Esophagus (tissue), 2 donors: ENCODE data around the gene TAS1R3. TPM values are rescaled to one million over a fixed set of nuclear protein-coding genes. Genes with fewer than 3 reads are reported as not detected.
A peak's percentile ranks its signal among the peaks of the same experiment; 100 is the strongest.

Experiments used
- H3K27ac ChIP-seq, 2 donors: one replicate each; pipeline ENCODE4 v1.5.1; 2013; ENCODE audit warnings: low read depth in 2 of 2, mild to moderate bottlenecking in 2 of 2, inconsistent platforms in 1 of 2, low read length in 1 of 2, moderate library complexity in 1 of 2
- H3K27me3 ChIP-seq, 2 donors: one replicate each; pipeline ENCODE4 v1.6.1; 2013; ENCODE audit warnings: low read length in 2 of 2, control low read depth in 1 of 2, mild to moderate bottlenecking in 1 of 2; ENCODE audit not compliant: insufficient read depth in 2 of 2, control insufficient read depth in 1 of 2
- H3K36me3 ChIP-seq, 2 donors: one replicate each; pipeline ENCODE4 v1.6.1; 2013; ENCODE audit warnings: low read length in 1 of 2; ENCODE audit not compliant: control insufficient read depth in 2 of 2, insufficient read depth in 2 of 2
- H3K4me1 ChIP-seq, 2 donors: one replicate each; pipeline ENCODE4 v1.6.1; 2013; ENCODE audit warnings: low read length in 1 of 2; ENCODE audit not compliant: control insufficient read depth in 2 of 2, insufficient read depth in 2 of 2
- H3K4me3 ChIP-seq, 2 donors: one replicate each; pipeline ENCODE4 v1.5.1; 2013; ENCODE audit warnings: low read length in 2 of 2, mild to moderate bottlenecking in 2 of 2, low read depth in 1 of 2, moderate library complexity in 1 of 2
- H3K9me3 ChIP-seq, 2 donors: one replicate each; pipeline ENCODE4 v1.6.1; 2013; ENCODE audit warnings: mild to moderate bottlenecking in 2 of 2, low read depth in 1 of 2, low read length in 1 of 2, moderate library complexity in 1 of 2; ENCODE audit not compliant: control insufficient read depth in 2 of 2, insufficient read depth in 1 of 2
- WGBS, 2 donors: extraction: QIAGEN DNeasy Blood & Tissue Kit; methylation state at CpG; one replicate each; pipeline ENCODE4 v1.1.7; 2013; 5-methylcytosine and 5-hydroxymethylcytosine counted together
- polyA plus RNA-seq, 2 donors: library from polyadenylated mRNA; stranded (reverse); fragments of 200-250 nt; gene quantifications; one replicate each; pipeline ENCODE4 v1.2.3, GENCODE V29; 2013
- donor health status: healthy with polysubstance abuse.
- donor health status: Bipolar disorder and iron deficiency.

Gene TAS1R3
- 1 to 10 TPM in 1 of 2 donors, under 1 TPM in 1; 0.28 to 1.9 TPM for polyA plus RNA-seq

DNA sequence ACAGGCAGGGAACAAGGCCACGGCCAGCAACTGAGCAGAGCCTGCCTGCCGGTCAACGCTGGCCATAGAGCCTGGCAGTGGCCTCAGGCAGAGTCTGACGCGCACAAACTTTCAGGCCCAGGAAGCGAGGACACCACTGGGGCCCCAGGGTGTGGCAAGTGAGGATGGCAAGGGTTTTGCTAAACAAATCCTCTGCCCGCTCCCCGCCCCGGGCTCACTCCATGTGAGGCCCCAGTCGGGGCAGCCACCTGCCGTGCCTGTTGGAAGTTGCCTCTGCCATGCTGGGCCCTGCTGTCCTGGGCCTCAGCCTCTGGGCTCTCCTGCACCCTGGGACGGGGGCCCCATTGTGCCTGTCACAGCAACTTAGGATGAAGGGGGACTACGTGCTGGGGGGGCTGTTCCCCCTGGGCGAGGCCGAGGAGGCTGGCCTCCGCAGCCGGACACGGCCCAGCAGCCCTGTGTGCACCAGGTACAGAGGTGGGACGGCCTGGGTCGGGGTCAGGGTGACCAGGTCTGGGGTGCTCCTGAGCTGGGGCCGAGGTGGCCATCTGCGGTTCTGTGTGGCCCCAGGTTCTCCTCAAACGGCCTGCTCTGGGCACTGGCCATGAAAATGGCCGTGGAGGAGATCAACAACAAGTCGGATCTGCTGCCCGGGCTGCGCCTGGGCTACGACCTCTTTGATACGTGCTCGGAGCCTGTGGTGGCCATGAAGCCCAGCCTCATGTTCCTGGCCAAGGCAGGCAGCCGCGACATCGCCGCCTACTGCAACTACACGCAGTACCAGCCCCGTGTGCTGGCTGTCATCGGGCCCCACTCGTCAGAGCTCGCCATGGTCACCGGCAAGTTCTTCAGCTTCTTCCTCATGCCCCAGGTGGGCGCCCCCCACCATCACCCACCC lies at the start of gene TAS1R3:
Gene TAS1R3, plus strand, starts transcription at position 213 of the 898 bp plus-strand sequence. Its CDS starts 66 bp downstream, at position 279.
- Histone ChIP-seq H3K4me1 (peaks cover 0 to 57% of the 10 kb centered on the region in 2 donors), H3K27me3 (no peaks in the 10 kb centered on the region), H3K27ac (no peak within 1 kb of the TSS), H3K4me3 (peak within 1 kb of the TSS in 1 of 2 donors; percentile 9), H3K36me3 (peaks cover 3 to 51% of the 10 kb centered on the region in 2 donors), H3K9me3 (peaks cover 0 to 5% of the 10 kb centered on the region in 2 donors)
- 49 to 52% methylated on average over 40 to 41 of the region's 41 CpGs for WGBS, 2 donors

- Histone ChIP-seq H3K36me3 (no peaks in the 10 kb centered on the region), H3K27me3 (no peaks in the 10 kb centered on the region), H3K4me1 (peaks cover 0 to 23% of the 10 kb centered on the region in 2 donors), H3K9me3 (no peaks in the 10 kb centered on the region), H3K4me3 (no peak overlapping the region), H3K27ac (peak overlapping the region; percentile 81 to 89)
- 37% methylated on average over 26 of the region's 26 CpGs for WGBS, 2 donors
Observed at GRCh38 chr1:1281533-1282321, 49.4 kb upstream of the TAS1R3 start.

DNA sequence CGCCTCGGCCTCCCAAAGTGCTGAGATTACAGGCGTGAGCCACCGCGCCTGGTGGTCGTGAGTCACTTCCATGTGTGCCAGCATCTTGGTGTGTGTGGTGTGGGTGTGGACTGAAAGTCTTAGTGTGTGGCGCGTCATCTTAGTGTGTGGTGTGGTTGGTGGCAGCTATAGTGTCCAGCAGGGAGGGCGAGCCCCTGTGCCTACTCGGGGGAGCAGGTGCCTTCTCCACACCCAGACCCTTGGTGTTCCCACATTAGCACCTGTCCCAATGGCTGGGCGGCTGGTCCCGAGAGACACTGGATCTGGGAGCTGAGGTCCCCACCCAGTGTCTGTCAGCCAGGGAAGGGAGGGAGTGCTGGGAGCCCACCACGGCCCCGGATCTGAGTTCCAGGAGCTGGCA lies 48.1 kb upstream of the TAS1R3 start:
- Histone ChIP-seq H3K4me1 (peaks cover 0 to 23% of the 10 kb centered on the region in 2 donors), H3K4me3 (no peak overlapping the region), H3K9me3 (no peaks in the 10 kb centered on the region), H3K27me3 (peaks cover 0 to 2% of the 10 kb centered on the region in 2 donors), H3K27ac (no peak overlapping the region), H3K36me3 (no peaks in the 10 kb centered on the region)
- WGBS, 2 donors, result 67 to 75% methylated on average over 14 of the region's 14 CpGs

GRCh38 chr1:1283821-1284220 lies 47.3 kb upstream of the TAS1R3 start:
- Histone ChIP-seq H3K27ac (no peak overlapping the region), H3K36me3 (no peaks in the 10 kb centered on the region), H3K27me3 (peaks cover 0 to 2% of the 10 kb centered on the region in 2 donors), H3K4me3 (no peak overlapping the region), H3K9me3 (no peaks in the 10 kb centered on the region), H3K4me1 (peaks cover 0 to 23% of the 10 kb centered on the region in 2 donors)
- 7 to 8% methylated on average over 4 to 8 of the region's 9 CpGs for WGBS, 2 donors

GRCh38 chr1:1284221-1285101 lies 46.6 kb upstream of the TAS1R3 start:
- Histone ChIP-seq H3K4me3 (no peak overlapping the region), H3K27ac (no peak overlapping the region), H3K4me1 (peaks cover 0 to 23% of the 10 kb centered on the region in 2 donors), H3K9me3 (no peaks in the 10 kb centered on the region), H3K36me3 (no peaks in the 10 kb centered on the region), H3K27me3 (peaks cover 0 to 2% of the 10 kb centered on the region in 2 donors)
- 82 to 83% methylated on average over 26 to 29 of the region's 32 CpGs for WGBS, 2 donors

DNA sequence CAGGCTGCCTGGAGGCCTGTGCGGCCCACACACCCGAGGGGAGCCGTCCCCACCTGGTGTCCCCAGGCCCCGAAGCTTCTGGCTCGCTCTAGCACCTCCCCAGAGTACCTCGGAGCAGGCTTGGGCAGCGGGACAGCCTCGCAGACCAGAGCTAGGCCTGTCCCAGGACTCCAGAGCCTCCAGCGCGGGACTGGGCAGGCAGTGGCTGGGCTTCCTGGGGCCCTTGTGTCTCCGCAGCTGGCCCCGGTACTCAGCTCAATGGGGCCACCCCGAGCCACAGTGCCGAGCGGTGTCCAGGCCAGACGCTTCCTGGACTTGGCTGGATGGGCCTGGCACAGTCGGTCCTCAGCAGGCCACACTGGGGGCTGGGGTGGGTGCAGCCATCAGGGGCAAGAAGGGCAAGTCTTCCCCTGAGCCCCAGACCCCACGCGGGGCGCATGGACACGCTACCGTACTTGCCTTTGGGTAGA lies 45.9 kb upstream of the TAS1R3 start:
- H3K9me3 ChIP-seq, result no peaks in the 10 kb centered on the region
- H3K27ac ChIP-seq, result no peak overlapping the region

GRCh38 chr1:1285611-1286311 lies 45.3 kb upstream of the TAS1R3 start:
- Histone ChIP-seq H3K9me3 (no peaks in the 10 kb centered on the region), H3K4me3 (no peak overlapping the region), H3K27ac (no peak overlapping the region), H3K27me3 (peaks cover 0 to 2% of the 10 kb centered on the region in 2 donors), H3K36me3 (no peaks in the 10 kb centered on the region), H3K4me1 (peaks cover 0 to 23% of the 10 kb centered on the region in 2 donors)
- 57 to 59% methylated on average over 36 to 37 of the region's 37 CpGs for WGBS, 2 donors

More for the DNA sequence above, 45.9 kb upstream of the TAS1R3 start:
- Histone ChIP-seq H3K4me3 (no peak overlapping the region), H3K27me3 (peaks cover 0 to 2% of the 10 kb centered on the region in 2 donors), H3K36me3 (no peaks in the 10 kb centered on the region), H3K4me1 (peaks cover 0 to 23% of the 10 kb centered on the region in 2 donors)
- WGBS, 2 donors, result 91% methylated on average over 22 of the region's 22 CpGs

DNA sequence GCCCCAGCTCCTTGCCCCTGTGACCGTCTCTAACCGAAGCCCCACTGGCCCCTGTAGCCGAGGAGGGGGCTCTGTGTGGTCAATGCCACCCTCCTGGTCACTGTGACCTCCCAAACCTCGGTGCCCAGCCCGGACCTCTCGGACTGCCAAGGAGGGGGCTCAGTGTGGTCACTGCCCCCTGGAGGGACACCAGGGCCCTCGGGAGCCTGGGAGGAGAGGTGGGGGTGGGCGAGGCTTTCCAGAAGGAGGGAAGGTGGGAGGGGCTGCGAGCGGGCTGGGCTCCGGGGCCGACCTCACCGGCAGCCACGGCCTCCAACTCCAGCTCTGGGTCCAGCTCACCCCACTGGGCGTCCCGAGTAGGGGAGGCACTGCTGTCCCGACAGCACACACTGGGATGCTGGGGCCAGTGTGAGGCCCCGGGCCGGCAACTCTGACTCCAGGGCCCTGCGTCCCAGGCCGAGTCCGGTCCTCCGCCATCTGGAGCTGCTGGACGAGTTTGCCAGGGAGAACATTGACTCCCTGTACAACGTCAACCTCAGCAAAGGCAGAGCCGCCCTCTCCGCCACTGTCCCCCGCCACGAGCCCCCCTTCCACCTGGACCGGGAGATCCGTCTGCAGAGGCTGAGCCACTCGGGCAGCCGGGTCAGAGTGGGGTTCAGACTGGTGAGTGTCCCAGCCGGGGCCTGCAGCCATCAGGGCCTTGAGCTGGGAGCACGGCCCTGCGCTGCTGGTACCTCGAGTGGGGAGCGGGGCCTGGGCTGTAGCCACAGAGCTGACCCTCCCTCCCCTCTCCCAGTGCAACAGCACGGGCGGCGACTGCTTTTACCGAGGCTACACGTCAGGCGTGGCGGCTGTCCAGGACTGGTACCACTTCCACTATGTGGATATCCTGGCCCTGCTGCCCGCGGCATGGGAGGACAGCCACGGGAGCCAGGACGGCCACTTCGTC lies 44.5 kb upstream of the TAS1R3 start:
- 57 to 59% methylated on average over 41 to 50 of the region's 50 CpGs for WGBS, 2 donors
- no peaks in the 10 kb centered on the region for H3K9me3 ChIP-seq
- H3K27me3 ChIP-seq, result peaks cover 0 to 2% of the 10 kb centered on the region in 2 donors
- H3K4me3 ChIP-seq, result no peak overlapping the region
- H3K4me1 ChIP-seq, result peaks cover 0 to 23% of the 10 kb centered on the region in 2 donors
- no peak overlapping the region for H3K27ac ChIP-seq
- H3K36me3 ChIP-seq, result no peaks in the 10 kb centered on the region
